ENCODE data around the gene MITF. TPM values are rescaled to one million over a fixed set of nuclear protein-coding genes. Genes with fewer than 3 reads are reported as not detected.

Gene MITF
- total RNA-seq, 1 donor from 2014 or later, result 8.7 TPM

- Mint-ChIP-seq H3K27ac (no peak overlapping the region), H3K9me3 (no peaks in the 10 kb centered on the region), H3K36me3 (no peaks in the 10 kb centered on the region), H3K4me1 (ENCODE audit: unreplicated experiment) (no peaks in the 10 kb centered on the region), H3K27me3 (no peaks in the 10 kb centered on the region), H3K4me3 (no peak overlapping the region)
- TF ChIP-seq CTCF (conservative IDR thresholded peaks at IDR 0.05), result no peak
- no peak for DNase-seq (ENCODE audit: extremely low spot score, unreplicated experiment)
Observed at GRCh38 chr3:69934398-69934797, 195.1 kb downstream of the MITF start.

- H3K27ac Mint-ChIP-seq, result no peak overlapping the region
- no peak overlapping the region for H3K4me3 Mint-ChIP-seq
- H3K27me3 Mint-ChIP-seq, result no peaks in the 10 kb centered on the region
- no peak for TF ChIP-seq CTCF (conservative IDR thresholded peaks at IDR 0.05)
- no peaks in the 10 kb centered on the region for H3K36me3 Mint-ChIP-seq
- no peaks in the 10 kb centered on the region for H3K4me1 Mint-ChIP-seq (ENCODE audit: unreplicated experiment)
- no peaks in the 10 kb centered on the region for H3K9me3 Mint-ChIP-seq
- no peak for DNase-seq (ENCODE audit: extremely low spot score, unreplicated experiment)
Observed at GRCh38 chr3:69936266-69936665, 197.0 kb downstream of the MITF start.

GRCh38 chr3:69938061-69938460 lies 198.8 kb downstream of the MITF start:
- no peaks in the 10 kb centered on the region for H3K27me3 Mint-ChIP-seq
- H3K36me3 Mint-ChIP-seq, result no peaks in the 10 kb centered on the region
- no peaks in the 10 kb centered on the region for H3K4me1 Mint-ChIP-seq (ENCODE audit: unreplicated experiment)
- H3K9me3 Mint-ChIP-seq, result no peaks in the 10 kb centered on the region
- no peak overlapping the region for H3K27ac Mint-ChIP-seq
- H3K4me3 Mint-ChIP-seq, result no peak overlapping the region
- TF ChIP-seq CTCF (conservative IDR thresholded peaks at IDR 0.05), result no peak
- no peak for DNase-seq (ENCODE audit: extremely low spot score, unreplicated experiment)

- Mint-ChIP-seq H3K9me3 (no peaks in the 10 kb centered on the region), H3K27ac (no peak overlapping the region), H3K27me3 (no peaks in the 10 kb centered on the region), H3K36me3 (no peaks in the 10 kb centered on the region), H3K4me3 (no peak overlapping the region), H3K4me1 (ENCODE audit: unreplicated experiment) (no peaks in the 10 kb centered on the region)
- no peak for DNase-seq (ENCODE audit: extremely low spot score, unreplicated experiment)
- no peak for TF ChIP-seq CTCF (conservative IDR thresholded peaks at IDR 0.05)
Observed at GRCh38 chr3:69938931-69939330, 199.7 kb downstream of the MITF start.

- Mint-ChIP-seq H3K9me3 (no peaks in the 10 kb centered on the region), H3K36me3 (no peaks in the 10 kb centered on the region), H3K27ac (no peak overlapping the region), H3K27me3 (no peaks in the 10 kb centered on the region), H3K4me1 (ENCODE audit: unreplicated experiment) (no peaks in the 10 kb centered on the region), H3K4me3 (no peak overlapping the region)
- no peak for DNase-seq (ENCODE audit: extremely low spot score, unreplicated experiment)
- TF ChIP-seq CTCF (conservative IDR thresholded peaks at IDR 0.05), result no peak
Observed at GRCh38 chr3:69941037-69941436, 201.8 kb downstream of the MITF start.
